GM12878 (cell line): ENCODE results near the gene RCBTB2. TPM values are rescaled to one million over a fixed set of nuclear protein-coding genes. Genes with fewer than 3 reads are reported as not detected.
A peak's percentile ranks its signal among the peaks of the same experiment; 100 is the strongest.

Source experiments
- BHLHE40 ChIP-seq, 2 experiments: fragments of 450-650 bp in 1 of 2; IDR thresholded peaks; 2 replicates each; pipeline ENCODE4 v1.6.1; 2011 to 2017; ENCODE audit warnings: low read depth in 2 of 2, borderline replicate concordance in 1 of 2, improper control_type of control experiment in 1 of 2, low read length in 1 of 2, mild to moderate bottlenecking in 1 of 2
- BRCA1 ChIP-seq: IDR thresholded peaks from 2 replicates; pipeline ENCODE4 v1.6.1; 2011; ENCODE audit warnings: low read depth, low read length, improper control_type of control experiment
- CEBPB ChIP-seq, 2 experiments: fragments of 150-350 bp in 1 of 2; IDR thresholded peaks; 2 replicates each; pipeline ENCODE4 v1.6.1; 2012 to 2014; ENCODE audit warnings: low read depth in 2 of 2, low read length in 2 of 2, borderline replicate concordance in 1 of 2, inconsistent platforms in 1 of 2
- EED ChIP-seq: sonication (generic); IDR thresholded peaks from 2 replicates; pipeline ENCODE4 v1.6.1; 2016; ENCODE audit warnings: antibody characterized with exemption, low read depth
- HSF1 ChIP-seq: fragments of 150-350 bp; IDR thresholded peaks from 2 replicates; pipeline ENCODE4 v1.6.1; 2014; ENCODE audit warnings: mild to moderate bottlenecking, low read depth, low read length
- JUNB ChIP-seq: IDR thresholded peaks from 2 replicates; pipeline ENCODE4 v1.6.1; 2016; ENCODE audit warnings: antibody characterized with exemption, mild to moderate bottlenecking
- MEF2A ChIP-seq: IDR thresholded peaks from 2 replicates; pipeline ENCODE4 v1.6.1; 2011; ENCODE audit warnings: low read depth, mild to moderate bottlenecking, low read length, moderate library complexity; ENCODE audit not compliant: insufficient read depth
- MTA2 ChIP-seq: fragments of 450-650 bp; IDR thresholded peaks from 2 replicates; pipeline ENCODE4 v1.6.1; 2016; ENCODE audit warnings: low read depth, mild to moderate bottlenecking, moderate library complexity
- MTA3 ChIP-seq: IDR thresholded peaks from 2 replicates; pipeline ENCODE4 v1.6.1; 2012; ENCODE audit warnings: low read length, inconsistent platforms, borderline replicate concordance
- NFXL1 ChIP-seq: fragments of 450-650 bp; IDR thresholded peaks from 2 replicates; pipeline ENCODE4 v1.6.1; 2017; ENCODE audit warnings: antibody characterized with exemption, mild to moderate bottlenecking, borderline replicate concordance
- POLR2A ChIP-seq: IDR thresholded peaks from 2 replicates; pipeline ENCODE4 v1.6.1; 2011; ENCODE audit warnings: low read depth, mild to moderate bottlenecking, low read length
- POLR2AphosphoS5 ChIP-seq: IDR thresholded peaks from 2 replicates; pipeline ENCODE4 v1.6.1; 2011; ENCODE audit warnings: mild to moderate bottlenecking, low read length, inconsistent platforms
- RAD51 ChIP-seq: fragments of 450-650 bp; IDR thresholded peaks from 2 replicates; pipeline ENCODE4 v1.6.1; 2016; ENCODE audit warnings: moderate library complexity, mild to moderate bottlenecking, inconsistent platforms
- RB1 ChIP-seq: fragments of 450-650 bp; formaldehyde crosslinking; IDR thresholded peaks from 2 replicates; pipeline ENCODE4 v1.6.1; 2017; ENCODE audit warnings: mild to moderate bottlenecking, borderline replicate concordance
- RBBP5 ChIP-seq: fragments of 200-600 bp; sonication (generic); conservative IDR thresholded peaks from 2 replicates; pipeline ENCODE4 v1.6.1; 2016
- SIN3A ChIP-seq: IDR thresholded peaks from 2 replicates; pipeline ENCODE4 v1.6.1; 2012; ENCODE audit warnings: low read depth, low read length, improper control_type of control experiment
- SMAD5 ChIP-seq: IDR thresholded peaks from 2 replicates; pipeline ENCODE4 v1.6.1; 2016; ENCODE audit warnings: antibody characterized with exemption, low read depth
- SMARCA5 ChIP-seq: fragments of 450-650 bp; IDR thresholded peaks from 2 replicates; pipeline ENCODE4 v1.6.1; 2017; ENCODE audit warnings: mild to moderate bottlenecking
- STAT3 ChIP-seq: IDR thresholded peaks from 2 replicates; pipeline ENCODE4 v1.6.1; 2011; ENCODE audit warnings: low read depth, low read length, improper control_type of control experiment
- TAF1 ChIP-seq: IDR thresholded peaks from 2 replicates; pipeline ENCODE4 v1.6.1; 2011; ENCODE audit warnings: mild to moderate bottlenecking, low read depth, low read length, borderline replicate concordance
- ZNF207 ChIP-seq: fragments of 450-650 bp; IDR thresholded peaks from 2 replicates; pipeline ENCODE4 v1.6.1; 2014; ENCODE audit warnings: antibody characterized with exemption, mild to moderate bottlenecking, borderline replicate concordance
- ZNF24 ChIP-seq: fragments of 450-650 bp; IDR thresholded peaks from 2 replicates; pipeline ENCODE4 v1.6.1; 2017; ENCODE audit warnings: antibody characterized with exemption, mild to moderate bottlenecking
- polyA plus RNA-seq, 11 experiments: library from polyadenylated mRNA; depleted of rRNA in 4 of 11; unstranded in 6 of 11; stranded (reverse) in 5 of 11; fragments of >200 nt; fragmentation: Nextera tagmentation in 4 of 11; fragmentation: Illumina TruSeq in 1 of 11; extraction: Ambion mirVana in 4 of 11; extraction: Trizol in 1 of 11; gene quantifications; 1 replicate in 1 of 11; 2 replicates in 10 of 11; pipeline versions ENCODE4 v1.2.1 to v1.2.3, GENCODE V29; 2011 to 2016; ENCODE audit warnings: inconsistent platforms in 2 of 11, missing spikeins in 2 of 11, low read depth in 1 of 11
- total RNA-seq, 4 experiments: library from RNA; depleted of rRNA in 3 of 4; stranded (reverse); fragments of >200 nt in 3 of 4; fragmentation: Illumina TruSeq in 1 of 4; extraction: Trizol in 1 of 4; gene quantifications; 2 replicates each; pipeline versions ENCODE4 v1.2.1 to v1.2.3, GENCODE V29; 2013 to 2021
- TF ChIP-seq, protein P1 (sequence below): IDR thresholded peaks from 2 replicates; pipeline ENCODE4 v1.6.1; 2012; ENCODE audit warnings: low read depth, low read length, improper control_type of control experiment
- TF ChIP-seq, protein P2 (sequence below): IDR thresholded peaks from 2 replicates; pipeline ENCODE4 v1.6.1; 2011; ENCODE audit warnings: mild to moderate bottlenecking, low read depth, low read length, moderate library complexity; ENCODE audit not compliant: insufficient replicate concordance
- TF ChIP-seq, protein P3 (sequence below): IDR thresholded peaks from 2 replicates; pipeline ENCODE4 v1.6.1; 2012; ENCODE audit warnings: improper control_type of control experiment, low read depth, low read length; ENCODE audit not compliant: insufficient replicate concordance

The RCBTB2 gene
- total and polyA plus RNA-seq, 10 of the 15 experiments (the other 5 are each of a cell fraction or from before 2014, with no cell fraction given): 5.0 to 16.0 (median 8.5) TPM

- TF ChIP-seq, protein P1, sequence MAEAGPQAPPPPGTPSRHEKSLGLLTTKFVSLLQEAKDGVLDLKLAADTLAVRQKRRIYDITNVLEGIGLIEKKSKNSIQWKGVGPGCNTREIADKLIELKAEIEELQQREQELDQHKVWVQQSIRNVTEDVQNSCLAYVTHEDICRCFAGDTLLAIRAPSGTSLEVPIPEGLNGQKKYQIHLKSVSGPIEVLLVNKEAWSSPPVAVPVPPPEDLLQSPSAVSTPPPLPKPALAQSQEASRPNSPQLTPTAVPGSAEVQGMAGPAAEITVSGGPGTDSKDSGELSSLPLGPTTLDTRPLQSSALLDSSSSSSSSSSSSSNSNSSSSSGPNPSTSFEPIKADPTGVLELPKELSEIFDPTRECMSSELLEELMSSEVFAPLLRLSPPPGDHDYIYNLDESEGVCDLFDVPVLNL: no peak
- TF ChIP-seq BRCA1 (no peak), RBBP5 (no peak), MTA2 (peak; percentile 74), EED (peak; percentile 75), POLR2A (no peak), RAD51 (no peak), MTA3 (no peak), ZNF207 (no peak), POLR2AphosphoS5 (no peak), ZNF24 (no peak), SIN3A (no peak), NFXL1 (no peak), BHLHE40 (IDR thresholded peaks at IDR 0.05; ENCODE audit: borderline replicate concordance in 1 of 2, low read depth in 2 of 2, low read length in 1 of 2) (peak; percentile 89 to 92), SMARCA5 (no peak), HSF1 (no peak), CEBPB (IDR thresholded peaks at IDR 0.05; ENCODE audit: borderline replicate concordance in 1 of 2, low read depth in 2 of 2, low read length in 2 of 2) (no peak), MEF2A (peak; percentile 72; the same call in 1 of the 2 replicates), JUNB (no peak), TAF1 (0 out of 2 replicates have a peak, but pooled peaks have one; percentile 28), RB1 (no peak), STAT3 (0 out of 2 replicates have a peak, but pooled peaks have one; percentile 22), SMAD5 (no peak)
- TF ChIP-seq, protein P2, sequence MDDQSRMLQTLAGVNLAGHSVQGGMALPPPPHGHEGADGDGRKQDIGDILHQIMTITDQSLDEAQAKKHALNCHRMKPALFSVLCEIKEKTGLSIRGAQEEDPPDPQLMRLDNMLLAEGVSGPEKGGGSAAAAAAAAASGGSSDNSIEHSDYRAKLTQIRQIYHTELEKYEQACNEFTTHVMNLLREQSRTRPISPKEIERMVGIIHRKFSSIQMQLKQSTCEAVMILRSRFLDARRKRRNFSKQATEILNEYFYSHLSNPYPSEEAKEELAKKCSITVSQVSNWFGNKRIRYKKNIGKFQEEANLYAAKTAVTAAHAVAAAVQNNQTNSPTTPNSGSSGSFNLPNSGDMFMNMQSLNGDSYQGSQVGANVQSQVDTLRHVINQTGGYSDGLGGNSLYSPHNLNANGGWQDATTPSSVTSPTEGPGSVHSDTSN: no peak
- TF ChIP-seq, protein P3, sequence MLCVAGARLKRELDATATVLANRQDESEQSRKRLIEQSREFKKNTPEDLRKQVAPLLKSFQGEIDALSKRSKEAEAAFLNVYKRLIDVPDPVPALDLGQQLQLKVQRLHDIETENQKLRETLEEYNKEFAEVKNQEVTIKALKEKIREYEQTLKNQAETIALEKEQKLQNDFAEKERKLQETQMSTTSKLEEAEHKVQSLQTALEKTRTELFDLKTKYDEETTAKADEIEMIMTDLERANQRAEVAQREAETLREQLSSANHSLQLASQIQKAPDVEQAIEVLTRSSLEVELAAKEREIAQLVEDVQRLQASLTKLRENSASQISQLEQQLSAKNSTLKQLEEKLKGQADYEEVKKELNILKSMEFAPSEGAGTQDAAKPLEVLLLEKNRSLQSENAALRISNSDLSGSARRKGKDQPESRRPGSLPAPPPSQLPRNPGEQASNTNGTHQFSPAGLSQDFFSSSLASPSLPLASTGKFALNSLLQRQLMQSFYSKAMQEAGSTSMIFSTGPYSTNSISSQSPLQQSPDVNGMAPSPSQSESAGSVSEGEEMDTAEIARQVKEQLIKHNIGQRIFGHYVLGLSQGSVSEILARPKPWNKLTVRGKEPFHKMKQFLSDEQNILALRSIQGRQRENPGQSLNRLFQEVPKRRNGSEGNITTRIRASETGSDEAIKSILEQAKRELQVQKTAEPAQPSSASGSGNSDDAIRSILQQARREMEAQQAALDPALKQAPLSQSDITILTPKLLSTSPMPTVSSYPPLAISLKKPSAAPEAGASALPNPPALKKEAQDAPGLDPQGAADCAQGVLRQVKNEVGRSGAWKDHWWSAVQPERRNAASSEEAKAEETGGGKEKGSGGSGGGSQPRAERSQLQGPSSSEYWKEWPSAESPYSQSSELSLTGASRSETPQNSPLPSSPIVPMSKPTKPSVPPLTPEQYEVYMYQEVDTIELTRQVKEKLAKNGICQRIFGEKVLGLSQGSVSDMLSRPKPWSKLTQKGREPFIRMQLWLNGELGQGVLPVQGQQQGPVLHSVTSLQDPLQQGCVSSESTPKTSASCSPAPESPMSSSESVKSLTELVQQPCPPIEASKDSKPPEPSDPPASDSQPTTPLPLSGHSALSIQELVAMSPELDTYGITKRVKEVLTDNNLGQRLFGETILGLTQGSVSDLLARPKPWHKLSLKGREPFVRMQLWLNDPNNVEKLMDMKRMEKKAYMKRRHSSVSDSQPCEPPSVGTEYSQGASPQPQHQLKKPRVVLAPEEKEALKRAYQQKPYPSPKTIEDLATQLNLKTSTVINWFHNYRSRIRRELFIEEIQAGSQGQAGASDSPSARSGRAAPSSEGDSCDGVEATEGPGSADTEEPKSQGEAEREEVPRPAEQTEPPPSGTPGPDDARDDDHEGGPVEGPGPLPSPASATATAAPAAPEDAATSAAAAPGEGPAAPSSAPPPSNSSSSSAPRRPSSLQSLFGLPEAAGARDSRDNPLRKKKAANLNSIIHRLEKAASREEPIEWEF: no peak
These were observed 27.2 kb downstream of the RCBTB2 start (continued) for GRCh38 chr13:48505597-48506091.
